ENCODE data around the gene NR2F2. TPM values are rescaled to one million over a fixed set of nuclear protein-coding genes. Genes with fewer than 3 reads are reported as not detected.
"Not testable (repeated sequence)": the region's sequence is repeated elsewhere in the genome, so short reads cannot be mapped to it uniquely, and the experiment has no call there.

The NR2F2 gene
- total and polyA plus RNA-seq, 10 donors: 18.6 to 256 (median 111) TPM

GRCh38 chr15:96372554-96372953, 42.1 kb downstream of the NR2F2 start:
- Histone ChIP-seq H3K9me3 (peaks cover 0 to 12% (median 0%) of the 10 kb centered on the region in 8 donors), H3K4me3 (no peak overlapping the region), H3K27ac (no peak overlapping the region), H3K36me3 (no peaks in the 10 kb centered on the region), H3K4me1 (no peaks in the 10 kb centered on the region), H3K27me3 (replicated peaks in 1 of 7) (peaks cover 0 to 35% (median 9%) of the 10 kb centered on the region in 7 donors)
- DNase-seq: no peak
- 67 to 76% (median 73%) methylated on average over 2 of the region's 2 CpGs for WGBS, 5 donors
- TF ChIP-seq, protein P1, sequence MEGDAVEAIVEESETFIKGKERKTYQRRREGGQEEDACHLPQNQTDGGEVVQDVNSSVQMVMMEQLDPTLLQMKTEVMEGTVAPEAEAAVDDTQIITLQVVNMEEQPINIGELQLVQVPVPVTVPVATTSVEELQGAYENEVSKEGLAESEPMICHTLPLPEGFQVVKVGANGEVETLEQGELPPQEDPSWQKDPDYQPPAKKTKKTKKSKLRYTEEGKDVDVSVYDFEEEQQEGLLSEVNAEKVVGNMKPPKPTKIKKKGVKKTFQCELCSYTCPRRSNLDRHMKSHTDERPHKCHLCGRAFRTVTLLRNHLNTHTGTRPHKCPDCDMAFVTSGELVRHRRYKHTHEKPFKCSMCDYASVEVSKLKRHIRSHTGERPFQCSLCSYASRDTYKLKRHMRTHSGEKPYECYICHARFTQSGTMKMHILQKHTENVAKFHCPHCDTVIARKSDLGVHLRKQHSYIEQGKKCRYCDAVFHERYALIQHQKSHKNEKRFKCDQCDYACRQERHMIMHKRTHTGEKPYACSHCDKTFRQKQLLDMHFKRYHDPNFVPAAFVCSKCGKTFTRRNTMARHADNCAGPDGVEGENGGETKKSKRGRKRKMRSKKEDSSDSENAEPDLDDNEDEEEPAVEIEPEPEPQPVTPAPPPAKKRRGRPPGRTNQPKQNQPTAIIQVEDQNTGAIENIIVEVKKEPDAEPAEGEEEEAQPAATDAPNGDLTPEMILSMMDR (IDR thresholded peaks at IDR 0.05 in 8 of 11, conservative IDR thresholded peaks at IDR 0.05 in 3 of 11): no peak
- TF ChIP-seq POLR2A (IDR thresholded peaks at IDR 0.05) (no peak), POLR2AphosphoS5 (IDR thresholded peaks at IDR 0.05) (no peak)
- intact Hi-C loops (cut with DNase I; ENCODE audit: low total_unique reads): no loop called here

GRCh38 chr15:96374499-96374898, 44.0 kb downstream of the NR2F2 start:
- Histone ChIP-seq H3K9me3 (peaks cover 0 to 8% (median 0%) of the 10 kb centered on the region in 8 donors), H3K4me3 (no peak overlapping the region), H3K27ac (no peak overlapping the region), H3K4me1 (no peaks in the 10 kb centered on the region), H3K36me3 (no peaks in the 10 kb centered on the region), H3K27me3 (replicated peaks in 1 of 7) (peaks cover 0 to 16% (median 5%) of the 10 kb centered on the region in 7 donors)
- intact Hi-C loops (cut with DNase I; ENCODE audit: low total_unique reads): no loop called here
- TF ChIP-seq POLR2A (IDR thresholded peaks at IDR 0.05) (no peak), POLR2AphosphoS5 (IDR thresholded peaks at IDR 0.05) (no peak)
- TF ChIP-seq, protein P1 (IDR thresholded peaks at IDR 0.05 in 8 of 11, conservative IDR thresholded peaks at IDR 0.05 in 3 of 11): no peak
- DNase-seq: no peak
- 68 to 81% (median 75%) methylated on average over 5 of the region's 5 CpGs for WGBS, 5 donors

DNA sequence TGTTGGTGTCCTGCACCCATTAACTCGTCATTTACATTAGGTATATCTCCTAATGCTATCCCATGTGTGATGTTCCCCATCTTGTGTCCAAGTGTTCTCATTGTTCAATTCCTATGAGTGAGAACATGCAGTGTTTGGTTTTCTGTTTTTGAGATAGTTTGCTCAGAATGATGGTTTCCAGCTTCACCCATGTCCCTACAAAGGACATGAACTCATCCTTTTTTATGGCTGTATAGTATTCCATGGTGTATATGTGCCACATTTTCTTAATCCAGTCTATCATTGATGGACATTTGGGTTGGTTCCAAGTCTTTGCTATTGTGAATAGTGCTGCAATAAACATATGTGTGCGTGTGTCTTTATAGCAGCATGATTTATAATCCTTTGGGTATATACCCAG, 49.1 kb downstream of the NR2F2 start:
- WGBS, 5 donors: 71 to 89% (median 76%) methylated on average over 1 of the region's 2 CpGs
- H3K4me3 ChIP-seq; intact Hi-C loops (cut with DNase I; ENCODE audit: low total_unique reads); H3K36me3 ChIP-seq; H3K27ac ChIP-seq; H3K27me3 ChIP-seq (replicated peaks in 1 of 7); H3K9me3 ChIP-seq; DNase-seq; H3K4me1 ChIP-seq: not testable (repeated sequence)

GRCh38 chr15:96381463-96381862, 51.0 kb downstream of the NR2F2 start:
- TF ChIP-seq, protein P1 (IDR thresholded peaks at IDR 0.05 in 8 of 11, conservative IDR thresholded peaks at IDR 0.05 in 3 of 11): no peak
- no peak for TF ChIP-seq POLR2AphosphoS5 (IDR thresholded peaks at IDR 0.05)
- TF ChIP-seq POLR2A (IDR thresholded peaks at IDR 0.05): no peak
- peaks cover 0 to 15% (median 6%) of the 10 kb centered on the region in 8 donors for H3K9me3 ChIP-seq
- intact Hi-C loops (cut with DNase I; ENCODE audit: low total_unique reads): no loop called here
- H3K27ac ChIP-seq: no peak overlapping the region
- H3K36me3 ChIP-seq: no peaks in the 10 kb centered on the region
- DNase-seq: no peak
- H3K27me3 ChIP-seq (replicated peaks in 1 of 7): no peaks in the 10 kb centered on the region
- 58 to 82% (median 73%) methylated on average over 4 of the region's 4 CpGs for WGBS, 5 donors
- no peaks in the 10 kb centered on the region for H3K4me1 ChIP-seq
- no peak overlapping the region for H3K4me3 ChIP-seq

DNA sequence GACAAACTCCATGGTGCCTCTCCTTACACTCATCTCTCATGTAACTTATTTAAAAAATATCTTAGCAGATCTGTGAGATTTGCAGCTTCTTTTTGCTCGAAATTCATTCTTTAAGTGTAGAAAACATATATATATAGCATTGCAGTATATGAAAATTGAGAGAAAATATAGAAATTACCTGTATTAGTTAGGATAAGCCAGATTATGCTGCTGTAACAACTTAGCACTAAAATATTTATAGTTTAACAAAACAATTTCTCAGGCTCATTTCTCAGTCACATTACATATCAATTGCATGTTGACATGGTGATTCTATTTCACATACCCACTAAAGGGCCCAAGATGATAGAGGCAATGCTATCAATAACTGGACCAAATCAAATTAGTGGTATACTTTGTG, 54.7 kb downstream of the NR2F2 start:
- intact Hi-C loops (cut with DNase I; ENCODE audit: low total_unique reads): no loop called here
- Histone ChIP-seq H3K4me3 (no peak overlapping the region), H3K27me3 (replicated peaks in 1 of 7) (no peaks in the 10 kb centered on the region), H3K36me3 (no peaks in the 10 kb centered on the region), H3K27ac (no peak overlapping the region), H3K4me1 (no peaks in the 10 kb centered on the region), H3K9me3 (peaks cover 0 to 15% (median 4%) of the 10 kb centered on the region in 8 donors)
- 45 to 65% (median 57%) methylated on average over 1 of the region's 1 CpG for WGBS, 5 donors
- no peak for DNase-seq
- TF ChIP-seq, protein P1 (IDR thresholded peaks at IDR 0.05 in 8 of 11, conservative IDR thresholded peaks at IDR 0.05 in 3 of 11): no peak
- no peak for TF ChIP-seq POLR2A (IDR thresholded peaks at IDR 0.05)
- no peak for TF ChIP-seq POLR2AphosphoS5 (IDR thresholded peaks at IDR 0.05)

Measured in spleen (tissue), 11 donors.